ENCODE results near the gene PCAT7.

PCAT7 gene

GRCh38 chr9:94606646-94607422, 52.0 kb downstream of the PCAT7 start:
- no peak for DNase-seq

GRCh38 chr9:94607423-94607691, 52.5 kb downstream of the PCAT7 start:
- no peak for DNase-seq

GRCh38 chr9:94610181-94610606, 55.3 kb downstream of the PCAT7 start:
- DNase-seq = no peak

GRCh38 chr9:94611638-94612068, 56.8 kb downstream of the PCAT7 start:
- no peak for DNase-seq

- no peak for DNase-seq
Observed at GRCh38 chr9:94612071-94612470, 57.2 kb downstream of the PCAT7 start.

GRCh38 chr9:94613003-94613402, 58.1 kb downstream of the PCAT7 start:
- no peak for DNase-seq

GRCh38 chr9:94619026-94619425, 64.1 kb downstream of the PCAT7 start:
- no peak for DNase-seq

All from suppressor macrophage treated with lipopolysaccharide for 1 hour (primary cell).